Bronchial epithelial cell (primary cell): Measurements from ENCODE around the gene TSPOAP1. TPM values are rescaled to one million over a fixed set of nuclear protein-coding genes. Genes with fewer than 3 reads are reported as not detected.

Experiments
- DNase-seq: peaks from one replicate; pipeline ENCODE4 v3.0.0-alpha.2; 2010; ENCODE audit warnings: low read depth
- FAIRE-seq: peaks from 2 replicates; lab custom pipeline; 2011; peaks lifted over from hg19 to GRCh38; lab: Jason Lieb, UNC
- H3K27me3 ChIP-seq: 2 replicates; pipeline ENCODE4 v1.5.1; 2011; ENCODE audit warnings: low read length; ENCODE audit not compliant: control insufficient read depth, insufficient read depth
- H3K36me3 ChIP-seq: 2 replicates; pipeline ENCODE4 v1.5.1; 2011; ENCODE audit warnings: low read length; ENCODE audit not compliant: control insufficient read depth, insufficient read depth
- H3K4me3 ChIP-seq: 2 replicates; pipeline ENCODE4 v1.5.1; 2011; ENCODE audit warnings: mild to moderate bottlenecking, low read depth, low read length, control low read depth
- total RNA-seq: library from RNA; depleted of rRNA; stranded (reverse); fragments of >200 nt; gene quantifications from 2 replicates; pipeline ENCODE4 v1.2.1, GENCODE V29; 2014
- TF ChIP-seq, protein P1 (sequence below): IDR thresholded peaks from 2 replicates; pipeline ENCODE4 v1.5.1; 2011; ENCODE audit warnings: mild to moderate bottlenecking, moderate library complexity, low read length, control low read depth, inconsistent platforms; ENCODE audit not compliant: insufficient read depth, severe bottlenecking

The TSPOAP1 gene
- total RNA-seq, 1 donor from 2014 or later: 0.53 TPM

DNA sequence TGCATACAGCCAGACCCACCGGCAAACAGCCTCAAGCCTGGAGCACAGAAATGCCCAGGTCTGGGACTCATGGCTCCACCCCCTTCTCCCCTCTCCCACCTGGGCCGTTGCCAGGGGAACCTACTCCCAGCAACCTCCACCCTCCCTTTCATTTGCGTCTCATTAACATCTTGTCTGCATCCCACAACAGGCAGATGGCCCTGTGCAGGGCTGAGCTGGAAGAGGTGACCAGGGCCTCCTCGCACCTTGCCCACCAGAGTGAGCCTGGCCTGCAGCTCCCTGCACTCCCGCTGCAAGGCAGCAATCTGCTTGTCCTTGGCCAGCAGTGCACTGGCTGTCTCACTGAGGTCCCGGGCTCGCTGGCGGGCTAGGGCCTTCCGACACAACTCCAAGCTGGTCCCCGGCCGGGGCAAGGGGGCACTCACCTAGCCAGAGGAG lies 3.3 kb downstream of the TSPOAP1 start:
- DNase-seq: no peak
- Histone ChIP-seq H3K4me3 (no peak overlapping the region), H3K27me3 (peaks cover 18% of the 10 kb centered on the region), H3K36me3 (no peaks in the 10 kb centered on the region)
- TF ChIP-seq, protein P1, sequence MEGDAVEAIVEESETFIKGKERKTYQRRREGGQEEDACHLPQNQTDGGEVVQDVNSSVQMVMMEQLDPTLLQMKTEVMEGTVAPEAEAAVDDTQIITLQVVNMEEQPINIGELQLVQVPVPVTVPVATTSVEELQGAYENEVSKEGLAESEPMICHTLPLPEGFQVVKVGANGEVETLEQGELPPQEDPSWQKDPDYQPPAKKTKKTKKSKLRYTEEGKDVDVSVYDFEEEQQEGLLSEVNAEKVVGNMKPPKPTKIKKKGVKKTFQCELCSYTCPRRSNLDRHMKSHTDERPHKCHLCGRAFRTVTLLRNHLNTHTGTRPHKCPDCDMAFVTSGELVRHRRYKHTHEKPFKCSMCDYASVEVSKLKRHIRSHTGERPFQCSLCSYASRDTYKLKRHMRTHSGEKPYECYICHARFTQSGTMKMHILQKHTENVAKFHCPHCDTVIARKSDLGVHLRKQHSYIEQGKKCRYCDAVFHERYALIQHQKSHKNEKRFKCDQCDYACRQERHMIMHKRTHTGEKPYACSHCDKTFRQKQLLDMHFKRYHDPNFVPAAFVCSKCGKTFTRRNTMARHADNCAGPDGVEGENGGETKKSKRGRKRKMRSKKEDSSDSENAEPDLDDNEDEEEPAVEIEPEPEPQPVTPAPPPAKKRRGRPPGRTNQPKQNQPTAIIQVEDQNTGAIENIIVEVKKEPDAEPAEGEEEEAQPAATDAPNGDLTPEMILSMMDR: no peak
- no peak for FAIRE-seq

DNA sequence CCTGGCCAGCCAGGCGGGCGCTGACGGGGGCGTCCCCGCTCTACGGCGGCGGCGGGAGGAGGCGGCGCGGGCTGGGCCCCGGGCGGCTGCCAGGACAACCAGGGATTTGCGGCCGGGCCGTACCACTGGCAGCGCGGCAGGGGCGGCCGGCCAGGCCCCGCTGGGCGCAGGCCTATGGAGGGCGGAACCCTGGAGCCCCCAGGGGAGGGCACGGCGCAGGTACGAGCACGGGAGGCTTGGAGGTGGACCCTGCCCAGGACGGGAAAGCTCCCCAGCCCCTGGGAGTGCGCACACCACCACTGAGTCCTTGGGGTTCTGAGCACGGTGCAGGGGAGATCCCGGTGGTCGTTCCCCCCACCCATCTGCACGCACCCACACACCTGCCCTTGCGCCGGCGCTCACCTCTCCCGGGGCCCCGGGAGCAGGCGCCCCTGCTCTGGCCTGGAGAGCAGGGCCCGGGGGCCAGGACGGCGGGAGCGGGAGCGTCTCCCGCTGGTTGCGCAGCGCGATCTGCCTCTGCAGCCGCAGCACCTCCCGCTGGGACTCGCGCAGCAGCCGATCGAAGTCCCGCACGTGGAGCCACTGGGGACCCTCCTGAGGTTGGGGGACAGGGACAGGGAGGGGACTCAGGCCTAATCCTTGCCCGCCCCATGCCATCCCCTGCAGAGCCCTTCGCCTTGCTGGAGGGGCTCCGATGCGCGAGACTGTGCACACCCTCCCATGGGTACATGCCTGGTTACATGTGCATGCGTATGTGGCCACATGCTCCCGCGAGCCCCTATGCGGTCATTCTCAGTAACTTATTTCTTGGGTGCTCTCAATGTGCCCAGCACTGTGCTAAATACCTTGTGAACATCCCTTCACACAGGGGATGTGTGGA lies 3.9 kb downstream of the TSPOAP1 start:
- no peaks in the 10 kb centered on the region for H3K36me3 ChIP-seq
- H3K27me3 ChIP-seq: peaks cover 18% of the 10 kb centered on the region
- H3K4me3 ChIP-seq: peak overlapping the region; percentile 43
- FAIRE-seq (no peak), DNase-seq (no peak)
- TF ChIP-seq, protein P1: no peak

DNA sequence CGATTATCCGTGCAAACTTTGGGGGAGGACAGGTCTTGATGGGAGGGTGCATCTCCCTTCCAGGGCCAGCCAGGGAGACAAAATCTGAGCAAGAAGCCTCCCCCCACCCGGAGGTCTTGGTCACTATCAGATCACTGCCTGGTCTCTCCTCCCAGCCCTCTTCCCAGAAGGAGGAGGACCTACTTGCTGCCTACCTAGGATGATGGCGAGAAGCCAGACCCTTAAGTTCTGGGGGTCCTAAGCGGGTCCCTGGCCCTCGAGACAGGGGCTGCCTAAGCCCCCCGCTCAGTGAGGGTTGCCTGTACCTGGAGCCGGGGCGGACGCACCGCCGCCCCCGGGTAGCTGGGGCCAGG lies 4.6 kb downstream of the TSPOAP1 start:
- FAIRE-seq: no peak

DNA sequence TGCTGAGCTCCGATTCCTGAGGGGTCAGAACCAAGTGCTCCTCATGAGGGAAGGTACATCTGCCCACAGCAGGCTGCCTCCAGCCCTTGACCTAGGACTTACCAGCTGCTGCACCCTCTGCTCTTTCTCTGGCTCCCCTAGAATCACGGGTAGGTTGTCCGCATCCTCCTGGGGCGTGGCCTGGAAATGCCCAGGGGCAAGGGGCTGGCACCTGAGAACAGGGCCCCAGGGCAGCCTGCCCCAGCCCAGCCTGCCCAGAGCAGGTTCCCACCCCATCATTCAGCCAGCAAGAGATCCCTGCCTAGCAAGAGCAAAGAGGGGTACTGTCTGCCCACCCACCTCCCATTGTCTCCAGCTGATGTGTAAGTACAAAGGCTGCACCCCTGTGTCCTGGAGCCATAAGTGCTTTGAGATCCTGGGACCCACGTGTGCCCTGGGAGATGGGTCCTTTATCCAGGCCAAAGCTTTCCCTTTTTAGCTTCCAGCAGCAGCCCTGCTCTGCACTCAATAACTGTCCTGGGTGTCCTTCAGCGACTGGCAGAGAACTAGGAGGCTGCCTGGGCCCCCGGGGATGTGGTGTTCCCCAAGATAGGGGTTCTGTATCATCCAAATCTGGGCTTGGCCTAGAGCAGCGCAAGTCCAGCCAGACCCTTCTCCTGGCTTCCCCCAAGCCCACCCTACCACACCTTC lies 5.1 kb downstream of the TSPOAP1 start:
- H3K27me3 ChIP-seq: peaks cover 18% of the 10 kb centered on the region
- no peak overlapping the region for H3K4me3 ChIP-seq
- FAIRE-seq (no peak), DNase-seq (no peak)
- TF ChIP-seq, protein P1: no peak
- no peaks in the 10 kb centered on the region for H3K36me3 ChIP-seq

More for the DNA sequence above, 4.6 kb downstream of the TSPOAP1 start:
- peaks cover 18% of the 10 kb centered on the region for H3K27me3 ChIP-seq
- H3K4me3 ChIP-seq: no peak overlapping the region
- no peaks in the 10 kb centered on the region for H3K36me3 ChIP-seq
- DNase-seq: no peak
- TF ChIP-seq, protein P1: no peak

DNA sequence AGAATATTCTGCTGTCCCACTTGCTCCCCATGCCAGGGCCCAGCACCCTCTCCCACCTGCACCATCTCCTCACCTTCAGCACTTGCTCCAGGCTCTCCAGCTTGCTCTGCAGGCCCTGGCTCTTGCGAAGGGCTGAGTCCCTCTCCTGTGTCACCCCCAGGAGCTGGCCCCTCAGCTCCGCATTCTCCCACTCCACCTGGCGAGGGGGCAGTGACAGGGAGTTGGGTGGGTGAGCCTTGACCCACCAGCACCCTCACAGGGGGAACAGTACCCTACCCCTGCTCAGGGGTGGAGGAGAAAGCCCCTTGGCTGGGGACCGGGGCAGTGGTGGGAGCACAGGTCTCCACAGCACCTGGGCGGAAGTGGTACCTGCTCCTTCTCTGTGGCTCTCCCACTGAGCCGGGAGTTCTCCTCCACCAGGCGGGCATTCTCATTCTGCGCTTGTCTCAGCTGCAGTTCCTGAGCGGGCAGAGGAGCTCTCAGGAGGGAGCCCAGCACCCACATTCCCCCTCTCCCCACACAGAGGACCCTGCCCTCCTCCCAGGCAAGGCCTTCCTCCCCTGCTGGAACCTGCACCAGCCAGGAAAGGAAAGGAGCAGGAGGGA lies 5.9 kb downstream of the TSPOAP1 start:
- Histone ChIP-seq H3K36me3 (no peaks in the 10 kb centered on the region), H3K4me3 (no peak overlapping the region), H3K27me3 (peaks cover 18% of the 10 kb centered on the region)
- DNase-seq (no peak), FAIRE-seq (no peak)
- TF ChIP-seq, protein P1: no peak
